Fibroblast of lung (primary cell): ENCODE measurements around the gene TBC1D17. TPM values are rescaled to one million over a fixed set of nuclear protein-coding genes. Genes with fewer than 3 reads are reported as not detected.

Source experiments
- DNase-seq, 2 donors: peaks; one replicate each; pipeline versions ENCODE4 v3.0.0 to v3.0.0-alpha.2; 2010; ENCODE audit warnings: low read depth in 2 of 2
- H2AFZ ChIP-seq: 2 replicates; pipeline ENCODE4 v1.5.1; 2012; ENCODE audit warnings: low read length, control low read depth, inconsistent platforms
- H3K27ac ChIP-seq: 2 replicates; pipeline ENCODE4 v1.5.1; 2011; ENCODE audit warnings: low read length, control low read depth; ENCODE audit not compliant: insufficient read depth
- H3K27me3 ChIP-seq: 2 replicates; pipeline ENCODE4 v1.5.1; 2011; ENCODE audit warnings: mild to moderate bottlenecking, low read length; ENCODE audit not compliant: control insufficient read depth, insufficient read depth
- H3K36me3 ChIP-seq: 2 replicates; pipeline ENCODE4 v1.5.1; 2011; ENCODE audit warnings: low read length; ENCODE audit not compliant: control insufficient read depth, insufficient read depth
- H3K4me1 ChIP-seq: 2 replicates; pipeline ENCODE4 v1.5.1; 2011; ENCODE audit warnings: low read length; ENCODE audit not compliant: control insufficient read depth, insufficient read depth; ENCODE audit errors: extremely low read depth
- H3K4me2 ChIP-seq: 2 replicates; pipeline ENCODE4 v1.5.1; 2011; ENCODE audit warnings: low read length, control low read depth; ENCODE audit not compliant: insufficient read depth; ENCODE audit errors: extremely low read depth
- H3K4me3 ChIP-seq, 4 experiments: fragments of 200-600 bp in 1 of 4; sonication (generic) in 1 of 4; replicated peaks in 1 of 4; 2 replicates each; pipeline ENCODE4 v1.5.1; 2011 to 2016; ENCODE audit warnings: low read length in 4 of 4, low read depth in 3 of 4, mild to moderate bottlenecking in 3 of 4, control low read depth in 2 of 4, inconsistent platforms in 1 of 4, mixed read lengths in 1 of 4; ENCODE audit not compliant: insufficient read depth in 1 of 4; ENCODE audit errors: control extremely low read depth in 1 of 4
- H3K79me2 ChIP-seq: 2 replicates; pipeline ENCODE4 v1.5.1; 2012; ENCODE audit warnings: mild to moderate bottlenecking, low read length, inconsistent platforms; ENCODE audit not compliant: control insufficient read depth, insufficient read depth
- H3K9ac ChIP-seq: 2 replicates; pipeline ENCODE4 v1.5.1; 2011; ENCODE audit warnings: mild to moderate bottlenecking, low read length, control low read depth; ENCODE audit not compliant: insufficient read depth
- H3K9me3 ChIP-seq: 2 replicates; pipeline ENCODE4 v1.5.1; 2012; ENCODE audit warnings: low read depth, low read length; ENCODE audit not compliant: control insufficient read depth, insufficient read depth
- H4K20me1 ChIP-seq: 2 replicates; pipeline ENCODE4 v1.5.1; 2011; ENCODE audit warnings: low read length; ENCODE audit not compliant: control insufficient read depth, insufficient read depth; ENCODE audit errors: extremely low read depth
- EZH2 ChIP-seq: IDR thresholded peaks from 2 replicates; pipeline ENCODE4 v1.5.1; 2012; ENCODE audit warnings: low read length, control low read depth, mild to moderate bottlenecking; ENCODE audit errors: missing control alignments
- polyA plus RNA-seq, 2 donors: library from polyadenylated mRNA; depleted of rRNA in 1 of 2; stranded (reverse) in 1 of 2; unstranded in 1 of 2; fragments of >200 nt; gene quantifications; 2 replicates each; pipeline ENCODE4 v1.2.1, GENCODE V29; 2011 to 2012; ENCODE audit warnings: missing spikeins in 1 of 2
- total RNA-seq: library from RNA; depleted of rRNA; stranded (reverse); fragments of >200 nt; gene quantifications from 2 replicates; pipeline ENCODE4 v1.2.1, GENCODE V29; 2014
- TF ChIP-seq, protein P1 (sequence below), 2 donors: IDR thresholded peaks in 1 of 2; conservative IDR thresholded peaks in 1 of 2; 1 replicate in 1 of 2; 2 replicates in 1 of 2; pipeline ENCODE4 v1.5.1; 2011 to 2012; ENCODE audit warnings: low read length in 2 of 2, control low read depth in 1 of 2, inconsistent platforms in 1 of 2, low read depth in 1 of 2, mild to moderate bottlenecking in 1 of 2

TBC1D17 gene
- total and polyA plus RNA-seq, 2 donors (not counting 1 experiment from before 2014, with no cell fraction given), result 19.5 to 32.5 TPM

DNA sequence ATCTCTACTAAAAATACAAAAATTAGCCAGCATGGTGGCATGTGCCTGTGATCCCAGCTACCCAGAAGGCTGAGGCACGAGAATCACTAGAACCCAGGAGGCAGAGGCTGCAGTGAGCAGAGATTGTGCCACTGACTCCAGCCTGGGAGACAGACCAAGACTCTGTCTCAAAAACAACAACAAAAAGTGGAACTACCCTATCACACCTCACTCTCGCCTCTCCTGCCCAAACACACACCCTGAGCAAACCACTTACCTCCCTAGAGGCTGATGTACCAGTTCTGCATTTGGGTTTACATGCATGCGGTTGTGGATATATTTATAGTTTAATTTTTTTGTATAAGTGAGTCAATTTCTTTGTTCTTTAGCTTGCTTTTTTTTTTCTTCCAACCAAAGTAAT lies 34.2 kb upstream of the TBC1D17 start:
- peaks cover 2% of the 10 kb centered on the region for H3K36me3 ChIP-seq
- H3K79me2 ChIP-seq, result no peaks in the 10 kb centered on the region
- no peak overlapping the region for H3K27ac ChIP-seq
- H2AFZ ChIP-seq, result no peak overlapping the region
- H3K9ac ChIP-seq, result no peak overlapping the region
- no peak for TF ChIP-seq EZH2
- TF ChIP-seq, protein P1, sequence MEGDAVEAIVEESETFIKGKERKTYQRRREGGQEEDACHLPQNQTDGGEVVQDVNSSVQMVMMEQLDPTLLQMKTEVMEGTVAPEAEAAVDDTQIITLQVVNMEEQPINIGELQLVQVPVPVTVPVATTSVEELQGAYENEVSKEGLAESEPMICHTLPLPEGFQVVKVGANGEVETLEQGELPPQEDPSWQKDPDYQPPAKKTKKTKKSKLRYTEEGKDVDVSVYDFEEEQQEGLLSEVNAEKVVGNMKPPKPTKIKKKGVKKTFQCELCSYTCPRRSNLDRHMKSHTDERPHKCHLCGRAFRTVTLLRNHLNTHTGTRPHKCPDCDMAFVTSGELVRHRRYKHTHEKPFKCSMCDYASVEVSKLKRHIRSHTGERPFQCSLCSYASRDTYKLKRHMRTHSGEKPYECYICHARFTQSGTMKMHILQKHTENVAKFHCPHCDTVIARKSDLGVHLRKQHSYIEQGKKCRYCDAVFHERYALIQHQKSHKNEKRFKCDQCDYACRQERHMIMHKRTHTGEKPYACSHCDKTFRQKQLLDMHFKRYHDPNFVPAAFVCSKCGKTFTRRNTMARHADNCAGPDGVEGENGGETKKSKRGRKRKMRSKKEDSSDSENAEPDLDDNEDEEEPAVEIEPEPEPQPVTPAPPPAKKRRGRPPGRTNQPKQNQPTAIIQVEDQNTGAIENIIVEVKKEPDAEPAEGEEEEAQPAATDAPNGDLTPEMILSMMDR (conservative IDR thresholded peaks at IDR 0.05 in 1 of 2, IDR thresholded peaks at IDR 0.05 in 1 of 2; ENCODE audit: low read depth in 1 of 2, low read length in 2 of 2), result no peak
- H3K27me3 ChIP-seq, result no peaks in the 10 kb centered on the region
- H3K4me2 ChIP-seq, result no peak overlapping the region
- no peak for DNase-seq
- H3K4me3 ChIP-seq, result no peak overlapping the region
- H4K20me1 ChIP-seq, result no peaks in the 10 kb centered on the region
- no peaks in the 10 kb centered on the region for H3K4me1 ChIP-seq
- no peaks in the 10 kb centered on the region for H3K9me3 ChIP-seq

DNA sequence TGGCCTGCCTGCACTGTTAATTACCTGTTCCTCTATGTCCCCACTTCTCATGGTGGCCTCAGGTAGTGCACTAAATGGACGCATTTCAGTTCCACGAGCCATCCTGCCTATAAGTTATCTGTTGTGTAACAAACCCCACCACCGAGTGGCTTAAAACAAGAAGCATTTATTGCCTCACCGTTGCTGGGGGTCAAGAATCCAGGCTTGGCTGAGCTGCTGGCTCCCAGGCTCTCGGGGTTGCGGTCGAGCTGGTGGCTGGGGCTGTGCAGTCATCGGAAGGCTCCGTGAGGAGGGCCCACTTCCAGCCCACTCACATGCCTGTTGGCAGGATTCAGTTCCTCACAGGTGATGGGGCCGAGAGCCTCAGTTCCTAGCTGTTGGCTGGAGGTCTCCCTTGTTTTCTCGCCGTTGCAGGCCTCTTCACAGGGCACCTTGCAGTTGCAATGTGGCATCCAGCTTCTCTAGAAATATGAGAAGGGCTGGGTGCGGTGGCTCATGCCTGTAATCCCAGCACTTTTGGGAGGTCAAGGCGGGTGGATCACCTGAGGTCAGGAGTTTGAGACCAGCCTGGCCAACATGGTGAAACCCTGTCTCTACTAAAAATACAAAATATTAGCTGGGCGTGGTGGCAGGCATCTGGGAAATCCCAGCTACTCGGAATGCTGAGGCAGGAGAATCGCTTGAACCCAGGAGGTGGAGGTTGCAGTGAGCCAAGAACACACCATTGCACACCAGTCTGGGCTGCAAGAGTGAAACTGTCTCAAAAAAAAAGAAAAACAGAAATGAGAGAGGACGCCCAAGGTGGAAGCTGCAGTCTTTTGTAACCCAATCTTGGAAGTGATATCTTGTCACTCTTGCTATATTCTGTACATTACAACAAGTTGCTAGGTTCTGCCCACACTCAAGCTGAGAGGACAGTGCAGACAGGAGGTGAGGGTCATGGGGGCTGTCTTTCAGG lies 33.1 kb upstream of the TBC1D17 start:
- no peaks in the 10 kb centered on the region for H4K20me1 ChIP-seq
- no peaks in the 10 kb centered on the region for H3K9me3 ChIP-seq
- H2AFZ ChIP-seq, result no peak overlapping the region
- no peaks in the 10 kb centered on the region for H3K27me3 ChIP-seq
- H3K4me2 ChIP-seq, result no peak overlapping the region
- TF ChIP-seq, protein P1 (conservative IDR thresholded peaks at IDR 0.05 in 1 of 2, IDR thresholded peaks at IDR 0.05 in 1 of 2; ENCODE audit: low read depth in 1 of 2, low read length in 2 of 2), result no peak
- no peak for TF ChIP-seq EZH2
- DNase-seq, result no peak
- H3K9ac ChIP-seq, result no peak overlapping the region
- no peaks in the 10 kb centered on the region for H3K36me3 ChIP-seq
- no peaks in the 10 kb centered on the region for H3K4me1 ChIP-seq
- H3K79me2 ChIP-seq, result no peaks in the 10 kb centered on the region
- H3K27ac ChIP-seq, result no peak overlapping the region
- no peak overlapping the region for H3K4me3 ChIP-seq

DNA sequence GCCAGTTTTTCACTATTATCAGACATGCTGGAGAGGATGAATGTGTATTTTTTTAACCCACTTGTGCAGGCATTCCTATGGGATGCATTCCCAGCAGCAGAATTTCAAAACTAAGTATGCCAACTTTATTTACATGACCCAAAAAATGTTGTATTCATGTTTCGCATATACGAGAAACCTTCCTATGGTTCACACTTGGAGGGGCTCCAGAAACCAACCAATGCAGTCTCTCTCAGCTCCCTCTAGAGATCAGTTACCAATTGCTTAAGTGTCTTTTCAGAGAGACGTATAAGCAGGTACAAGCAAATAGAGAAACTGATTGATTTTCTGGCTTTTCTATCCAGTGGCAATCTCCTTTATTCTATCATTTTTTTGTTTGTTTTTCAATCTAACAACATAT lies 32.1 kb upstream of the TBC1D17 start:
- H3K36me3 ChIP-seq, result no peaks in the 10 kb centered on the region
- H2AFZ ChIP-seq, result no peak overlapping the region
- no peaks in the 10 kb centered on the region for H3K79me2 ChIP-seq
- TF ChIP-seq, protein P1 (conservative IDR thresholded peaks at IDR 0.05 in 1 of 2, IDR thresholded peaks at IDR 0.05 in 1 of 2; ENCODE audit: low read depth in 1 of 2, low read length in 2 of 2), result peak in 1 of 2 donors; percentile 19
- no peak for TF ChIP-seq EZH2
- H3K4me1 ChIP-seq, result peaks cover 3% of the 10 kb centered on the region
- H3K9ac ChIP-seq, result no peak overlapping the region
- no peaks in the 10 kb centered on the region for H4K20me1 ChIP-seq
- peak in 1 of 2 donors; percentile 43 for DNase-seq
- H3K27ac ChIP-seq, result no peak overlapping the region
- no peaks in the 10 kb centered on the region for H3K9me3 ChIP-seq
- H3K4me2 ChIP-seq, result no peak overlapping the region
- no peaks in the 10 kb centered on the region for H3K27me3 ChIP-seq
- no peak overlapping the region for H3K4me3 ChIP-seq
